DMS79 treated with DMSO at 0.1 percent for 48 hours (cell line): Measurements from ENCODE around the gene GULP1.
"Not testable (repeated sequence)": the region's sequence is repeated elsewhere in the genome, so short reads cannot be mapped to it uniquely, and the experiment has no call there.

Experiments used
- DNase-seq: peaks from one replicate; lab custom pipeline; 2025; lab: John Stamatoyannopoulos, UW

Gene GULP1

DNA sequence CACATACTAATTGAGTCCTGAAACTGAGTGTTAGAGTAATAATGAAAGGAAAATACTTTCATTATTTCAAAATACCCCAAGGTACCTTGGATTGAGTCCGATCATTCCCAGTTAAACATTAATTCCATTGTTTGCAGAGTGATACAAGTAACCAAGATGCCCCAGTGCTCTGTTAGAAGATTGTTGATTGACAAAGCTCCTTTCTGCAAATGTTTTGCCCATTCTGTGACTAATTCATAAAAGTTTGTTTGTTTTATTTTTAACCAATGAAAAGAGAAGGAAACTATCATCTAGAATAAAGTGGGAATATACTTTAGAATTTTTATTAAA lies 124.0 kb downstream of the GULP1 start:
- no peak for DNase-seq

DNA sequence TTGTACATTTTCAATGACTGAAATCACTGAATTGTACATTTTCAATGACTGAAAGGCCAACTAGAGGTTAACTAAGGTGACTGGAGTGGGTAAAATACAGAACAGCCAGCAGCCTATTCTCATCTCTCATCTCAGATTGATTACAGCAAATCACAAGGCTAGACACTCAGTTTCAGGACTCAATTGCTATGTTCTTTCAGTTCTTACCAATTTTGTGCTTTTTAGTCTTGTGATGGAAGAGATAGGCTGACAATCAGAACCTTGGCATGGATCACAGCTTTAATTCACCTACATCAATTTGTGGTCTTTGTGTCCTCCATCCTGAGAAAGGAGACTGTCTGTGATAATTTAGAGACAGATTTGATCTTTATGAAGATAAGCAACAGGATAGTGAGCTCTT lies 124.7 kb downstream of the GULP1 start:
- no peak for DNase-seq

DNA sequence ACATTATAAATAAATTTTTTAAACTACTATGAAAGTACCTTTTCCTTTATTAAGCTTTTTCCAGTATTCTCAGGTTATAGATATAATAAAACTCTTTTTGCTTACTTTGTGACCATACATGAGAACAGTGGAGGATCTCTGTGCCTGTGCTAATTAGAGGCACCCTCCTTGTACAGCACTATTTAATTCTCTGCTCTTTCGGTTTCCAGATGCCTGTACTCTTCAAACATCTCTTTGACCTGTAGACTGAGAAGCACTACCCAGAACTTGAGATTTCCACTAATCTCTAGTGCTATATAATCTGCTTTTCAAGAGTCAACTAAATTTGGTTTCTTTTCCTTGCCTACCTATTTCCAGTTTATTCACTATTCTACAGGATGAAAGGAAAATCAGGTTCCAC lies 131.1 kb downstream of the GULP1 start:
- no peak for DNase-seq

DNA sequence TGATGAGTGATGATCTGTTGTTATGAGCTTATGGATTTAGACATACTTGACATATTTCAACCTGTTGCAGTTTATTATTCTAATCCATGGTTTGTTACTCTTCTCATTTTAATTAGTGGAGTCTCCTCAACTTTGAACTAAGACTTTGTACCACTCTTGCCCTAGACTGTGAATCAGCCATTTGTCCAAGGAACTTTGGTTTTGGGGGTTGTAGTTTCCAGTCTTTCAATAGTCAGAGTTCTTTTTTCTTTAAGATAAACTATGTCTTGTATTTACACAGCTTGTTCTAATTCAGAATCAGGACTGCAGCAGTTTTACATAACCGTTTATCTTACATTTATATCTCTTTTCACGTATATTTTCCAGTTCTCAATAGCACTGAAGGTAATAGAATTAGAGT lies 133.6 kb downstream of the GULP1 start:
- no peak for DNase-seq

DNA sequence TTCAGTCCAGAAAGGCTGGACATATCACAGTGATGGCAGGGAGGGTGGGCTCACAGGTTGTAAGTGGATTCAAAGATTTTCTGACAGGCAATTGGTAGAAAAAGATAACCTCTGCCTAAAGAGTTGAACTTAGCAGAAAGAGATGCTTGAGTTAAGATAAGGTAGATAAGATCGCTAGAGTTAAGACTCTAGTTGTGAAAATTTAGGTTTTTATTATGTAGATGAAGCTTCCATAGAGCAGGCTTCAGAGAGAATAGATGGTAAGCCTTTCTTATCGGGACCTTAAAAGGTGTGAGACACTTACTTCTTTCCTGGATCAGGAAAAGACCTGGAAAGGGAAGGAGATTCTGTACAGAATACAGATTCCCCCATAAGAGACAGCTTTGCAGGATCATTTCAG lies 134.4 kb downstream of the GULP1 start:
- DNase-seq, result no peak

DNA sequence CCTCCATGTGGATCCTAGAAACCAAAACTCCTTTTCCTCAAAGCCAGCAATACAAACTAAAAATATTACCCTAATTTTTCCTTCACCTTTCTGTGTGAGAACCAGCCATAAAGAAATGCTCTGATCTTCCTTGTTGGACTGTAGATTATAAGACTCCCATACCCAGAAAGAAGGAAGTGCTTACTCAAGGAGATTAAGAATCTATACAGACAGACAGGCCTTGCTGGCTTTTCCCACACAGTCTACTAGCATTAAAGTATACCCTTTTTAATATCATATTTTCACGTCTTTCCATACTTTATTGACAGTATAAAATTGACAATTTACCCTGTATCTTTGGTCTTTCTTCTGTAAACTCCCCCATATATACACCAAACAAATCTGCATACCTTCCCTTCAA lies 139.0 kb downstream of the GULP1 start:
- no peak for DNase-seq

DNA sequence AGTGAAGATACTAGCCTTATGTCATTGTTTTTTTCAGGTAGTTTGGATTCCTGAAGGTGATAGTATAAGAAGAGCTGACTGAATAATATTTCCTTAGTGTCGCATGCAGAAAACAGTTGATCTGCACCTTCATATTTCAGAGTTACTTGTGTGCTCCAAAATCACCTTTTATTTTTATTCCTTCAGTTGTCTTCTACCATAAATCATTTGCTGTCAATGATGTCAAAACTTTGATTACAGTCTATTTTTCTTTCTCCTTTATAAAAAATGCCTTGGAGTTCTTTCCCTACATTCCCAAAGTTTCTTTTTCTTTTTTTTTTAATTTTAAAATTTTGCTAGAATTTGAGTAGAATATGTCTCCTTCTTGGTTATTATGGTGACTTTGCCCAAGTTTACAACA lies 142.3 kb downstream of the GULP1 start:
- DNase-seq, result no peak

DNA sequence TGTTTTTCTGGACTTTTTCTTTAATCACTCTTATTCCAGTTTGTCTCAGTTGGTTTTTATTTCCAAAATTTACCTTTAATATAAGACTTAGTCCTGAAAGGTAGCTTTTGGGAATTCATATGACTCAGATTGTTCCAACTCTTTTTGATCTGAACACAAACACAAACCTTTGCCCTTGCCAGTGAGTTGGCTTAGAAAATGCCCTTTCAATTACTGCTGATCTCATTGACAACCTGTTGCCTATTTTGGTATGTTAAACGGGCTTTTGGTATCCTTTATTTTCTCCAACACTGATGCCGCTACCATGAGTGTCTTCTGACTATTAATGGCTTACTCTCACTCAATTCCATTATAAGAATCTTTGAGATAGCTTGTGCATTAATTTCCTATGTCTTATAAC lies 143.4 kb downstream of the GULP1 start:
- no peak for DNase-seq

DNA sequence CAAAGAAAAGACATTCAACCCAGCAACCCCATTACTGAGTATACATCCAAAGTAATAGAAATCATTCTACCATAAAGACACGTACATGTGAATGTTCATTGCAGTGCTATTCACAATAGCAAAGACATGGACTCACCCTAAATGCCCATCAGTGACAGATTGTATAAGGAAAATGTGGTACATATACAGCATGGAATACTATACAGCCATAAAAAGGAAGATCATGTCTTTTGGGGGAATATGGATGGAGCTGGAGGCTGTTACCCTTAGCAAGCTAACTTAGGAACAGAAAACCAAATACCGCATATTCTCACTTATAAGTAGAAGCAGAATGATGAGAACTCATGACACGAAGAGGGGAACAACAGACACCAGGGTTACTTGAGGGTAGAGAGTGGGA lies 145.9 kb downstream of the GULP1 start:
- DNase-seq, result no peak

DNA sequence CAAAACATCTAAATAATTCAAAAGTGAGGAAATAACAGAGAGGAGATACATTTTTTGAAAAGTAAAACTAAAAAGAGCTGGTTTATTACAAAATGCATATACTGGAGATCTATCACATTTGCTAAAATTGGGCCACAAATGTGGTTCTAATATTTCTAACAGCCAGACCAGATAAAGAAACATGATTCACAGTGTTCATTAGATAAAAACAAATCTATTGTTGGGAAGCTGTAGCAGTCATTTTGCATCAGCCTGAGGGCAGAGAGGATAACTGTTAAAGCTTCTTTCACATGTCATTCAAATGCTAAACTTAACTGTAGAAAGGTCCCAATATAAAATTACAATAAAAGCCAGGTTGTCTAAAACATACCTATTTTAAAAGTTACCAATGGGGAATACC lies 148.3 kb downstream of the GULP1 start:
- no peak for DNase-seq

DNA sequence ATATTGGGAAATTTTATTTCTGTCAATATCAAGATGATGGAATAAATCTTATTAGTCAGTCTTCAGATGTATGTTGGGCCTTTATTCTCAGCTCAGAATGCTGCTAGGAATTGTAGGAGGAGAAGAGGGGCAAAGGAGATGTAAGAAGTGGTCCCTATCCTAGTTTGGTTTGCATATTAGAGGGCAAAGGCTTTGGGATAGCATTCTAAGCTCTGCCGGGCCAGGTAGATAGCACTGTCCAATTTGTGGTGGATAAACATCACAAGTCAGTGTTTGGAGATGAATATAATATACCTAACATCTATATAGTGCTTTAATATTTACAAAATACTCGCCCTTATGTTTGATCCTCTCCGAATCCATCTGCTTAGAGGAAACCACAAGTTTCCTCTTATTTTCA lies 149.2 kb downstream of the GULP1 start:
- no peak for DNase-seq

DNA sequence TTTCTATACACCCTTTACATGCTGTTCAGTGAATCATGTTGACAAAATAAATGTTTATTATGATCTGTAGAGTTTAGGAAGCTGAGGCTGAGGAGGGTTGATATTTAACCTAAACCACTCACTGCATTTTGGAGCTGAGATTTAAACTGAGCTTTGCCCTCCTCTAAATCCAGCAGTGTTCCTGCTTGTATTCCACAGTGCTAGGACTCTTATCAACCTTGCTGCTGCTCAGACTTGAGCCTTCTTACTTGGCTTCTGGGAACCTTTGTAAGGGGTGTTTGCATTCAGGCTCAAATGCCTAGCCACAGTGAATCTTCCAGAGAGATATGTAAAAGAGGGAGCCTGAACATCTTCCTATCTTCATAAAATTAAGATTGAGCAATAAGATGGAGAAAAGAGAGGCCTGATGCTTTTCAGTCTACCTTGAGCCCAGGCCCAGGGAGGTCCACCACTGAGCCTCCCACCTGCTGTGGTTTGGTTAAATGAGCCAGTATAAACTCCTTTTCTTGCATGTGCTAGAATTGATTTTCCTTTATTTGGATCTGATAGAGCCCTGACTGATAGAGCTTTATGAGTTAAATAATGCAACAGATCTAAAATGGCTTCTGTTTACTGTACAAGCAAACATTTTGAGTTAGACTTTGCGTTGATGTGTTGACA lies 149.7 kb downstream of the GULP1 start:
- DNase-seq, result no peak

DNA sequence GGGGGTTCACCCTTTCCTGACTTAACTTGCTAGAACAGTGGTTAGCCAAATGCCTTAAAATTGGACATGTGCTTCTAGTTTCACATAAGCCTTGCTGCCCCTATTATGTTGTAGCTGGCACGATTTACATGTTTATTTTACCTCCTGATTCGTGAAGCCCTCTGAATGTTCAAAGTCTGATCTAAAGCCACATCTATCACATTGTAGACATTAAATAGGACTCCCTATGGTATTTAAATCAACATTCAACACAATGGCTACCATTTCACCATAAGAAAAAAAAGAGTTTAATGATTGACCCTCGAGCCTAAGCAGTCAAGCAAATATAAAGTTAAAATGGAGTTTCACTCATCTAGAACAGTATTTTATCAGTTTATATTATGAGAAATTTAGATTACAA lies 151.5 kb downstream of the GULP1 start:
- DNase-seq, result no peak

DNA sequence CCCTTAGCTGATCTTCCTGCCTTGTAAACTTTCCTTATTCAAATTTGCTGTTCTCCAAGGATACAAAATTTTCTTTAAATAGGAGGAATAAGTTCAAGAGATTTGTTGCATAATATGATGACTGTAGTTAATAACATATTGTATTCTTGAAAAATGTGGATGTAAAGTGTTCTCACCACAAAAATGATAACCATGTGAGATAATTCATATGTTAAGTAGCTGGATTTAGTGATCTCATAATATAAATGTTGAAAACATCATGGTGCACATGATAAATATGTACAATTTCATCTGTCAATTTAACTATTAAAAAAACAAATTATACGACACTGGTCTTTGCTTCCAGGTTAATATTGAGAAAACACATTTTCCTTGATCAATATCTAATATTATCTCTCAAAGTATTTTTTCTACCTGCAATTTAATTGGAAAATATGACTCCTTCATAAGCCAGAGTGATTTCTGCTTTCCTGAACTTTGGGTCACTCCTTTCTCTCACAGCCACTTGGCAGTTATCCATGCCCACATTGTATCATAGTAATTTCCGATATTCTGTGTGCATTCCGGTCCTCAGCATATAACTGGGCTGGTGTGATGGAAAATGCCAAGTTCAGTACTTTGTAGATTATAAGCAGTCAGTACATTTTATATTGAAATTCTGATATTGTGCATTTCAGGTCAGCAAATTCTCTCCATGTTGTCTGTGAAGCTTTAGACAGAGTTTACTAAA lies 152.6 kb downstream of the GULP1 start:
- no peak for DNase-seq

DNA sequence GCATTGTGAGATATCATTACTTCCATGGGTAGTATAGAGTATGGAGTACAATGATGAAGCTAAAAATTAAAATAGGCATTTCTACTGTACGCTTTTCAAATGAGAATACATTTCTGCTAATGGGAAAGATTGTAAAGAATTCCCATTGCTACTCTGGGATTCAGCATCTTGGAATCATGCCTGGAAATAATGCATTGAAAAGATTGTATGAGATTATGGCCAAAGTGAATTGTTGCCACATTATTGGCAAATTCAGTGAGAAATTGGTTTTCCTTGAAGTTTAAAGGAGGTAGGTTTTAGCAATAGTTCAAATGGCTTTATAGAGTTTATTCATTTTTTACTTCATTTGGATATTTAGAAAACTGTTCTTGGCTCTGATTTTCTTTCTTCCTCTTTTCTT lies 157.9 kb downstream of the GULP1 start:
- no peak for DNase-seq

DNA sequence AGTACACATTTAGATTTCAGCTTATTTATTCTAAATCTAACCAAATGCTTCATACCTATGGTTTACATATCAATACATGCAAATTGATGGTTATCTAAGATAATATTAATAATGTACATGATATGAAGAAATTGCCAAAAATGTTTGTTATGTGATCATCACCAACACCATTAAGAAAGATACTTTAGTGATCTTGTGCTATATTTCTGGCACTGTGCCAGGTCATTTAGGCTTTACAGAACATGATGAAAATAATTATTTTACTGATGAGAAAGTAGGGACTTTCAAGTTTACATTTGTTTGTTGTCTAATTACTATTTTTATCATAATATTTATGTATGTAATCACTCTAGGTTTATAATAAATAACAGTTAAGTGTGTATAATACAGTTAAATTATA lies 158.3 kb downstream of the GULP1 start:
- no peak for DNase-seq

DNA sequence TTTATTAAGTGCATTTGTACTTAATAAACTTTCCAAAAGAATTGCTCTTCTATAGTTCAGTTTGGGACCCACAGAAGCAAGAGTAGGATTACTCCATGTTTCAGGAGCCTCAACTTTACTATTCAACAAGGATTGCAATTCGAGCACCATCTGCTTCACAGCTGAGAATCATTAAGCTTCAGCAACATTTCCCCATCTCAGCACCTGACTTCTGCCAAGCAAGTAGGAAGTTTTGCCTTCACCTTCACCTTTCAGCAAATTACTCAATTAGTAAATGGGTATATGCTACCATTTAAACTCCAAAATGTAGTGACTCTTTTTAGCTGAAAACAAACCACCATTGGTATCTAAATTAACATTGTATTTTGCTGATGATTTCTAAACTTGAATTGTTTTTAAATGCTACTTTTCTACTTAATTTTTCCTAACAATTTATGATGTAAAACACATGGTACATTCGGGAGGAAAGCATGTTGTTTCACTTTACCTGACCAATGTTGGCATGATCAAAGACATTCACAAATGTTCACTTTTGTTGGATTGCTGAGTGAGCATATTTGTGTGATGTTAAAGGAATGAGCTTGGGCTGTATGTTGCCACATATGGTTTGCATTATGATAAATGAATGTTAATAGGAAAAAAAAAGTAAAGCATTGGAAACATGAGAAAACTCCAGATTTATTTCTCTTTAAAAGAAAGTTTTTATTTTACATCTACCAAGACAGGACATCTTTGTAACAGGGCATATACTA lies 159.2 kb downstream of the GULP1 start:
- DNase-seq, result no peak

DNA sequence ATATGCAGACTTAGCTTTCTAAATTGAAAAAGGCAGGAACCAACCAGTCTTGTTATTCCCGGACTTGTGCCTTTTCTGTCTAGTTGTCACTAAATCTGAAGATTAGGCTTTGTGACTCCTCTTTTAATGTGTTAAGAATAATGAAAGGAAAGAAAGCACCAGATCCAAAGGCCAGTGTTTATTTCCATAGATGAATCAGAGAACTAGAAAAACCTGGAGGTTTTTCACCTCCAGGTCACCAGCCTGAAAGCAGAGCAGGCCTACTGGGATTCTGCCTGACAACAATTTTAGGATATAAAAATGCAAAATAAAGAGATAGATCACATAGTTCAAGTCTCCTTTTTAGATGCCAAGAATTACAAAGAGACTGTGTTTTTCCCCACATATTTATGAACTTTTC lies 160.4 kb downstream of the GULP1 start:
- no peak for DNase-seq

DNA sequence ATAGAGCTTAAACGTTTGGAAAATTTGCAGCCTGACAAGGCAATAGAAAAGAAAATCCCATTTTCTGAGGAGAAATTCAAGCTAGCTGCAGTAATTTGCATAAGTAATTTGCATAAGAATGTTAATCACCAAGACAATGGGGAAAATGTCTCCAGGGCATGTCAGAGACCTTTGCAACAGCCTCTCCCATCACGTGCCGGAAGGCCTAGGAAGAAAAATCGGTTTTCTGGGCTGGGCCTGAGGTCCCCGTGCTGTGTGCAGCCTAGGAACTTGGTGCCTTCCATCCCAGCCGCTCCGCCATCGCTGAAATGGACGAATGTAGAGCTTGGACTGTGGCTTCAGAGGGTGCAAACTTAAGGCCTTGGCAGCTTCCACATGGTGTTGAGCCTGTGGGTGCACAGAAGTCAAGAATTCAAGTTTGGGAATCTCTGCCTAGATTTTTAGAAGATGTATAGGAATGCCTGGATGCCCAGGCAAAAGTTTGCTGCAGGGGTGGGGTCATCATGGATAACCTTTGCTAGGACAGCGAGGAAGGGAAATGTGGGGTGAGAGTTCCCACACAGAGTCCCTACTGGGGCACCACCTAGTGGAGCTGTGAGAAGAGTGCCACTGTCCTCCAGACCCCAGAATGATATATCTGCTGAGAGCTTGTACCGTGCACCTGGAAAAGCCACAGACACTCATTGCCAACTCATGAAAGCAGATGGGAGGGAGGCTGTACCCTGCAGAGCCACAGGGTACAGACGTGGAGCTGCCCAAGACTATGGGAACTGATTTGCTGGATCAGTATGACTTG lies 164.6 kb downstream of the GULP1 start:
- no peak for DNase-seq

DNA sequence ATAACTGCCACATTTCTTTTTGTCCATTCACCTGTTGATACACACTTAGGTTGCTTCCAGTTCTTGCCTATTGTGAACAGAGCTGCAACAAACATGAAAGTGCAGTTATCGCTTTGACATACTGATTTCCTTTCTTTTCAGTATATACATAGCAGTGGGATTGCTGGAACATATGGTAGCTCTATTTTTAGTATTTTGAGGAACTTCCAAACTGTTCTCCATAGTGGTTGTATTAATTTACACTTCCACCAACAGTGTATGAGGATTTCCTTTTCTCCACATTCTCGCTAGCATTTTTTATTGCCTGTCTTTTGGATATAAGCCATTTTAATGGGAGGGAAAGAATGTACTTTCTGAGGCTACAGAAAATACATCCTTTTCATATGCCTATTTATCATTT lies 167.4 kb downstream of the GULP1 start:
- no peak for DNase-seq

DNA sequence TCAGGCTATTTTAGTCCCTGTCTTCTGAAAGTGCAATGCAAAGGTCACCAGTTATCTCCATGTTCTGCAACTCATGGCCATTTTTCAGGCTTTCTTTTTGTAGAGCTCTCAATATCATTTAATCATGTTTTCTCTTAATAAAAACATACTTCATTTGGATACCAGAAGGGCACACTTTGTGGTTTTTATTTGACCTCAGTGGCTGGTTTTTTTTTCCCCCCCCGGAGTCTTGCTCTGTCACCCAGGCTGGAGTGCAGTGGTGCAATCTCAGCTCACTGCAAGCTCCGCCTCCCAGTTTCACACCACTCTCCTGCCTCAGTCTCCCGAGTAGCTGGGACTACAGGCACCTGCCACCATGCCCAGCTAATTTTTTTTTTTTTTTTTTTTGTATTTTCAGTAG lies 174.4 kb downstream of the GULP1 start:
- not testable (repeated sequence) for DNase-seq

DNA sequence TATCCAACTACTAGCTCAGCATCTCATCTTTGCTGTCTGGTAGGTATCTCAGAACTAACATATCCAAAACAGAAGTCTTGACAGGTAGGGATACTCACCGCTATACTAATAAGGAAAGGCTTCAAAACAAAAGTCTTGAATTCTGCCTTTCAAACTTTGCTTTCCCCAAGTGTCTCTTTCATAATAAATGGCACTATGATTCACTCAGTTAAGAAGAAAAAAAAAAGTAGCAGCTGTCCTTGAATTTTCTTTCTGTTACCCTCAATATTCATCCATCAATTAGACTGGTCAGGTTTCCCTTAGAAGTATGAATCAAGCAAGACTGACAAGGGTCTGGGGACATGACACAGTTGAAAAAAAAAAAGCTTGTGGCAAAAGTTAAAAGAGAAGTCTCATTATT lies 175.1 kb downstream of the GULP1 start:
- no peak for DNase-seq

DNA sequence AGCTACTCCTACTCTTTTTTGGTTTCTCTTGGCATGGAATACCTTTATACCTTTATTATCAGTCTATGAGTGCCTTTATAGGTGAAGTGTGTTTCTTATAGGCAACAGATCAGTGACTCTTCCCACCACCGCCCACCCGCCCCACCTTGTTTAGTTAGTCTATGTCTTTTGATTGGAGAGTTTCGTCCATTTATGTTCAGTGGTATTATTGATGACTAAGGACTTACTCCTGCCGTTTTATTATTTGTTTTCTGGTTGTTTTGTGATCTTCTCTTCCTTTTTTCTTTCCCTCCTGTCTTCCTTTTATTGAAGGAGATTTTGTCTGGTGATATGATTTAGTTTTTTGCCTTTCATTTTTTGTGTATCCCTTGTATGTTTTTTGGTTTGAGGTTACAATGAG lies 179.5 kb downstream of the GULP1 start:
- DNase-seq, result no peak
